Keratinocyte (primary cell): ENCODE data around the gene PCDH9. TPM values are rescaled to one million over a fixed set of nuclear protein-coding genes. Genes with fewer than 3 reads are reported as not detected.

Experiments
- DNase-seq: peaks from one replicate; pipeline ENCODE4 v3.0.0-alpha.2; 2011; ENCODE audit warnings: low read depth, missing footprints, low spot score
- FAIRE-seq: peaks from 2 replicates; lab custom pipeline; 2011; peaks lifted over from hg19 to GRCh38; lab: Jason Lieb, UNC
- H2AFZ ChIP-seq: 2 replicates; pipeline ENCODE4 v1.6.0; 2012; ENCODE audit warnings: low read length, control low read depth, inconsistent platforms; ENCODE audit not compliant: control insufficient read depth
- H3K27ac ChIP-seq: 2 replicates; pipeline ENCODE4 v1.5.1; 2011; ENCODE audit warnings: low read length; ENCODE audit not compliant: control insufficient read depth, insufficient read depth
- H3K27me3 ChIP-seq: 3 replicates; pipeline ENCODE4 v1.6.0; 2011; ENCODE audit warnings: low read length; ENCODE audit not compliant: control insufficient read depth, insufficient read depth; ENCODE audit errors: extremely low read depth
- H3K36me3 ChIP-seq, 2 experiments: 2 replicates in 1 of 2; 3 replicates in 1 of 2; pipeline ENCODE4 v1.5.1; 2011; ENCODE audit warnings: low read length in 2 of 2, mild to moderate bottlenecking in 1 of 2; ENCODE audit not compliant: control insufficient read depth in 2 of 2, insufficient read depth in 2 of 2; ENCODE audit errors: extremely low read depth in 1 of 2
- H3K4me1 ChIP-seq: 3 replicates; pipeline ENCODE4 v1.5.1; 2011; ENCODE audit warnings: low read length; ENCODE audit not compliant: control insufficient read depth, insufficient read depth; ENCODE audit errors: extremely low read depth
- H3K4me2 ChIP-seq: 3 replicates; pipeline ENCODE4 v1.6.0; 2011; ENCODE audit warnings: low read depth, low read length; ENCODE audit not compliant: control insufficient read depth, insufficient read depth; ENCODE audit errors: extremely low read depth
- H3K4me3 ChIP-seq, 3 experiments: fragments of 200-600 bp in 1 of 3; sonication (generic) in 1 of 3; 2 replicates in 2 of 3; 3 replicates in 1 of 3; pipeline ENCODE4 v1.5.1; 2011 to 2016; ENCODE audit warnings: low read length in 3 of 3, mild to moderate bottlenecking in 3 of 3, control low read depth in 2 of 3, inconsistent platforms in 1 of 3, low read depth in 1 of 3, mixed read lengths in 1 of 3, mixed run types in 1 of 3, moderate library complexity in 1 of 3; ENCODE audit not compliant: control insufficient read depth in 2 of 3, insufficient read depth in 2 of 3; ENCODE audit errors: extremely low read depth in 1 of 3
- H3K79me2 ChIP-seq: 2 replicates; pipeline ENCODE4 v1.6.0; 2012; ENCODE audit warnings: low read length; ENCODE audit not compliant: control insufficient read depth, insufficient read depth
- H3K9ac ChIP-seq: 3 replicates; pipeline ENCODE4 v1.6.0; 2011; ENCODE audit warnings: low read length; ENCODE audit not compliant: control insufficient read depth, insufficient read depth; ENCODE audit errors: extremely low read depth
- H3K9me1 ChIP-seq: 3 replicates; pipeline ENCODE4 v1.6.0; 2011; ENCODE audit warnings: low read length; ENCODE audit not compliant: control insufficient read depth, insufficient read depth; ENCODE audit errors: extremely low read depth
- H3K9me3 ChIP-seq: 2 replicates; pipeline ENCODE4 v1.5.1; 2012; ENCODE audit warnings: low read depth, low read length; ENCODE audit not compliant: control insufficient read depth
- H4K20me1 ChIP-seq: 3 replicates; pipeline ENCODE4 v1.6.0; 2011; ENCODE audit warnings: low read length; ENCODE audit not compliant: control insufficient read depth, insufficient read depth; ENCODE audit errors: extremely low read depth
- EZH2 ChIP-seq: IDR thresholded peaks from one replicate; pipeline ENCODE4 v1.6.1; 2012; ENCODE audit warnings: inconsistent platforms, mild to moderate bottlenecking, low read length, moderate library complexity
- dilution Hi-C: fragments of 300-500 bp; cut with MboI; formaldehyde crosslinking; loops from one replicate; pipeline ENCODE4 v1.7.0; 2020; ENCODE audit warnings: low sequenced_read_pairs; ENCODE audit not compliant: extremely low pct_ligation_motif_present
- polyA plus RNA-seq, 5 experiments: library from polyadenylated mRNA; depleted of rRNA in 3 of 5; stranded (reverse) in 3 of 5; stranded (forward) in 1 of 5; unstranded in 1 of 5; fragments of >200 nt; gene quantifications; 1 replicate in 1 of 5; 2 replicates in 3 of 5; 3 replicates in 1 of 5; pipeline versions ENCODE4 v1.2.1 to v1.2.3, GENCODE V29; 2011 to 2012; ENCODE audit warnings: missing spikeins in 2 of 5, low read depth in 1 of 5, low replicate concordance in 1 of 5
- TF ChIP-seq, protein P1 (sequence below), 3 experiments: IDR thresholded peaks in 1 of 3; conservative IDR thresholded peaks in 1 of 3; optimal IDR thresholded peaks in 1 of 3; 2 replicates in 2 of 3; 3 replicates in 1 of 3; pipeline versions ENCODE3 to v1.5.1; 2011; ENCODE audit warnings: low read length in 3 of 3, mild to moderate bottlenecking in 3 of 3, moderate library complexity in 2 of 3, control low read depth in 1 of 3, inconsistent platforms in 1 of 3; ENCODE audit not compliant: insufficient read depth in 2 of 3; ENCODE audit errors: extremely low read depth in 1 of 3

The PCDH9 gene
- polyA plus RNA-seq, 1 donor (not counting 4 experiments of a cell fraction or from before 2014, with no cell fraction given): 0.21 TPM

DNA sequence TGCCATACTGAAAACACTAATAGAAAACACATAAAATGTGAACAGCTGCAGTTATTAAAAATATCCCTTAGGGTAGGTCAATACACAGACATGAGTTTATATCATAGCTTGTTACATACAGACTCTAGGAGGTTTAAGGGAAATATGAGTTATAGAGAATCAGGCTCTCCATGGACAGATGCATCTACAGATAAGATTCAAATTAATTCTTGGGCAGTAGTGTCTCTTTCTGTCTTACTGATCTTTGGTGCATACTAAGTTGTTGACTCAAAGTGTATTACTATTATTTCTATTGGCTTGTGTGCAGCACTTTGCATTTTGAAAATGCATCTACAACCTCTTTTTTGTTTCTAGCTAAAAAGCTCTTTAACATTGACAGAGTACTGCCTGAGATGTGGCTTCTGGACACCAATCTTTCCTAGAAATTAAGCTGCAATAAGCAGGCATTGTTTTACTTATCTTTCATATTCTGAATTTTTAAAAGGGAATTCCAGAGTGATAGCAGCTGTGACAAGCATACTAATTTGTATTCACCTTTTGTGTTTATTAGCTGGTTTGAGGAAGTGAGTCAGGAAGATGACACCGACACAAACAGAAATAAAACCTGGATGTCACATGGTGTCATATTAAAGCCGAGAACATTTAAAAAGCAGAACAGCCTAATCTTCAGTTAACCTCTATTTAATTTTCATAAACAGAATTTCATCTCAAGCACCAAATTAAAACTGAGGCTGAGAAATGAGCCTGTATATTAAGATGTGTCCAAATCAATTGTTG, 399.0 kb downstream of the PCDH9 start:
- Histone ChIP-seq H3K27me3 (no peaks in the 10 kb centered on the region), H3K9me3 (no peaks in the 10 kb centered on the region), H3K4me3 (no peak overlapping the region), H3K4me1 (no peaks in the 10 kb centered on the region), H3K27ac (no peak overlapping the region), H2AFZ (no peak overlapping the region), H4K20me1 (no peaks in the 10 kb centered on the region), H3K9ac (no peak overlapping the region), H3K79me2 (no peaks in the 10 kb centered on the region), H3K4me2 (no peak overlapping the region), H3K9me1 (no peaks in the 10 kb centered on the region), H3K36me3 (no peaks in the 10 kb centered on the region)
- dilution Hi-C loops: no loop called here
- FAIRE-seq (no peak), DNase-seq (no peak)
- no peak for TF ChIP-seq EZH2

DNA sequence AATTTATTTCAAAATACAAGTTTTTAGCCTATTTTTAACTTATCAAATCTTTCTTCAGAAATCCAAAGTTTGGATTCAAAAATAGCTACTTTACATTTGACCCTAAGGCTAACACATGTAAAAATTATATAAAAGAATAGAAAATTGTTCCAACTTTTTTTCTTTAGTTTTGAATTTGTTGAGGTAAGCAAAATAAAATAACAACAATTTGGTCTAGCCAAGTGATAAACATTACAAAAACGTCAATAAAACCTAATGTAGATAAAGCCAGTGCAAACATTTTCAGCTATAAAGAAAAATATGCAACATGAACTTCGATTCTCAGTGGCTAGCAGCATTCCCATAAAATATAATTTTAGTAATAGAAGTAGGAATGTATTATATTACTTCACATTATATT, 400.3 kb downstream of the PCDH9 start:
- Histone ChIP-seq H3K27ac (no peak overlapping the region), H4K20me1 (no peaks in the 10 kb centered on the region), H2AFZ (no peak overlapping the region), H3K9ac (no peak overlapping the region), H3K4me1 (no peaks in the 10 kb centered on the region), H3K4me2 (no peak overlapping the region), H3K27me3 (no peaks in the 10 kb centered on the region), H3K9me1 (no peaks in the 10 kb centered on the region), H3K79me2 (no peaks in the 10 kb centered on the region), H3K4me3 (no peak overlapping the region), H3K9me3 (no peaks in the 10 kb centered on the region), H3K36me3 (no peaks in the 10 kb centered on the region)
- dilution Hi-C loops: no loop called here
- TF ChIP-seq EZH2: no peak
- TF ChIP-seq, protein P1, sequence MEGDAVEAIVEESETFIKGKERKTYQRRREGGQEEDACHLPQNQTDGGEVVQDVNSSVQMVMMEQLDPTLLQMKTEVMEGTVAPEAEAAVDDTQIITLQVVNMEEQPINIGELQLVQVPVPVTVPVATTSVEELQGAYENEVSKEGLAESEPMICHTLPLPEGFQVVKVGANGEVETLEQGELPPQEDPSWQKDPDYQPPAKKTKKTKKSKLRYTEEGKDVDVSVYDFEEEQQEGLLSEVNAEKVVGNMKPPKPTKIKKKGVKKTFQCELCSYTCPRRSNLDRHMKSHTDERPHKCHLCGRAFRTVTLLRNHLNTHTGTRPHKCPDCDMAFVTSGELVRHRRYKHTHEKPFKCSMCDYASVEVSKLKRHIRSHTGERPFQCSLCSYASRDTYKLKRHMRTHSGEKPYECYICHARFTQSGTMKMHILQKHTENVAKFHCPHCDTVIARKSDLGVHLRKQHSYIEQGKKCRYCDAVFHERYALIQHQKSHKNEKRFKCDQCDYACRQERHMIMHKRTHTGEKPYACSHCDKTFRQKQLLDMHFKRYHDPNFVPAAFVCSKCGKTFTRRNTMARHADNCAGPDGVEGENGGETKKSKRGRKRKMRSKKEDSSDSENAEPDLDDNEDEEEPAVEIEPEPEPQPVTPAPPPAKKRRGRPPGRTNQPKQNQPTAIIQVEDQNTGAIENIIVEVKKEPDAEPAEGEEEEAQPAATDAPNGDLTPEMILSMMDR (optimal IDR thresholded peaks at IDR 0.05 in 1 of 3, IDR thresholded peaks at IDR 0.05 in 1 of 3, conservative IDR thresholded peaks at IDR 0.05 in 1 of 3; ENCODE audit: extremely low read depth in 1 of 3, insufficient read depth in 2 of 3, low read length in 3 of 3): no peak
- FAIRE-seq (no peak), DNase-seq (no peak)

DNA sequence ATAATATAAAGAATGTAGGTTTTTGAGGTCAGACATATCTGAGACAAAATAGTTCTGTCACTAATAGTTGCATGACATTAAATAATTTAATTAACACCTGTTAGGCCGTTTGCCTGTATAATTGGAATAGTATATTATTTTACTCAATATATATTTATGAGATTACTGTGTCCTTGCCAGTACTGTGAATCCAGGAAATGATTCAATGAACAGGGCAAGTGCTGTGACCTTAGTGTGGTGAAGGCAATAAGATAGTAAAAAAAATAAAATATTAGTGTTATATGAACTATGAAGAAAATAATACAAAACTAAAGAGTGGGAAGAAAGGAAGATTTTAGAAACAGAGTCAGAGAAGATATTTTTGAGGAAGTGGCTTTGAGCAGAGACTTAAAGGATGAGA, 403.7 kb downstream of the PCDH9 start:
- H3K79me2 ChIP-seq: no peaks in the 10 kb centered on the region
- no peaks in the 10 kb centered on the region for H3K9me3 ChIP-seq
- H3K36me3 ChIP-seq: no peaks in the 10 kb centered on the region
- no peak overlapping the region for H3K4me3 ChIP-seq
- no peak overlapping the region for H3K4me2 ChIP-seq
- no peaks in the 10 kb centered on the region for H4K20me1 ChIP-seq
- DNase-seq (no peak), FAIRE-seq (no peak)
- no peak overlapping the region for H2AFZ ChIP-seq
- H3K9ac ChIP-seq: no peak overlapping the region
- dilution Hi-C loops: no loop called here
- TF ChIP-seq, protein P1 (optimal IDR thresholded peaks at IDR 0.05 in 1 of 3, IDR thresholded peaks at IDR 0.05 in 1 of 3, conservative IDR thresholded peaks at IDR 0.05 in 1 of 3; ENCODE audit: extremely low read depth in 1 of 3, insufficient read depth in 2 of 3, low read length in 3 of 3): no peak
- no peak for TF ChIP-seq EZH2
- H3K9me1 ChIP-seq: no peaks in the 10 kb centered on the region
- no peaks in the 10 kb centered on the region for H3K4me1 ChIP-seq
- H3K27ac ChIP-seq: no peak overlapping the region
- no peaks in the 10 kb centered on the region for H3K27me3 ChIP-seq
